NB4 (cell line): Measurements from ENCODE around the gene KRT14.

Source experiments
- POLR2A ChIP-seq: IDR thresholded peaks from 2 replicates; pipeline ENCODE4 v1.6.1; 2011; ENCODE audit warnings: mild to moderate bottlenecking; ENCODE audit not compliant: insufficient read length; ENCODE audit errors: extremely low read depth
- TF ChIP-seq, protein P1 (sequence below): IDR thresholded peaks from one replicate; pipeline ENCODE4 v1.5.1; 2012; ENCODE audit warnings: low read depth, low read length

DNA sequence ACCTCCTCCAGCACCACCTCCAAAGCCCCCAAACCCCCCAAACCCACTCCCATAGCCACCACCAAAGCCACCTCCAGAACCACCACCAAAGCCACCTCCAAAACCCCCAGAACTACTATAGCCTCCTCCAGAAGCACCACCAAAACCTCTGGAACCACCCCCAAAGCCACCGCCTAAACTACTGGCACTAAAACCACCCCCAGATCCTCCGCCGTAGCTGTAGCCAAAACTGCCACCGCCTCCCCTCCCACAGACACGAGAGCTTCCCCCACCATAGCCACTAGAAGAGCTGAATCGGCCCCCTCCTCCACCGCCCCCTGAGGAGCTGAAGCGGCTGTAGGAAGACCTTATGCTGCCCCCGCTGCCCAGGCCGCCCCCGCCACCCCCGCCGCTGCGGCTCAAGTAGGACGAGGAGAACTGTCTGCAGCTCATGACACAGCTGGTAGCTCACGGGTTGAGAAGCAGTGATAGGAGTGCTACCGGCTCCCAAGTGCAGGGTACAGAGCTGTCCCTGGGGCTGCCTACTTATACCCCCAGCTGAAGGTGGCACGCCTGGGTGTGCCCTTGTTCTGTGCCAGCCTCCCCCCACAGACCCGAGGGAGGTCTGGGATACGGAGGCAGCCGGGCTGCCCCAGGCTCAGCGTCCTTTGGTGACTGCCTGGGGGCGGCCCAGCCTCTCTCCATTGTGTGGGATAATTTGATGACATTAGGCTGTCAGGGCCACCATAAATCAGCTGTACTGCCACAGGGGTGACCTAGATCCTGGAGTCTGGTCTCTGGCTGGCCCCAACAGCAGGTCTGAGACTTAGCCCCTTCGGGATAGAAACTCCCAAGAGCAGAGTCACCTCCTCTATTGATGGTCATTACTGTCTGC lies 14.9 kb downstream of the KRT14 start, which contains the start of gene KRT9:
- TF ChIP-seq, protein P1, sequence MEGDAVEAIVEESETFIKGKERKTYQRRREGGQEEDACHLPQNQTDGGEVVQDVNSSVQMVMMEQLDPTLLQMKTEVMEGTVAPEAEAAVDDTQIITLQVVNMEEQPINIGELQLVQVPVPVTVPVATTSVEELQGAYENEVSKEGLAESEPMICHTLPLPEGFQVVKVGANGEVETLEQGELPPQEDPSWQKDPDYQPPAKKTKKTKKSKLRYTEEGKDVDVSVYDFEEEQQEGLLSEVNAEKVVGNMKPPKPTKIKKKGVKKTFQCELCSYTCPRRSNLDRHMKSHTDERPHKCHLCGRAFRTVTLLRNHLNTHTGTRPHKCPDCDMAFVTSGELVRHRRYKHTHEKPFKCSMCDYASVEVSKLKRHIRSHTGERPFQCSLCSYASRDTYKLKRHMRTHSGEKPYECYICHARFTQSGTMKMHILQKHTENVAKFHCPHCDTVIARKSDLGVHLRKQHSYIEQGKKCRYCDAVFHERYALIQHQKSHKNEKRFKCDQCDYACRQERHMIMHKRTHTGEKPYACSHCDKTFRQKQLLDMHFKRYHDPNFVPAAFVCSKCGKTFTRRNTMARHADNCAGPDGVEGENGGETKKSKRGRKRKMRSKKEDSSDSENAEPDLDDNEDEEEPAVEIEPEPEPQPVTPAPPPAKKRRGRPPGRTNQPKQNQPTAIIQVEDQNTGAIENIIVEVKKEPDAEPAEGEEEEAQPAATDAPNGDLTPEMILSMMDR: no peak
- no peak for TF ChIP-seq POLR2A
